Mesothelial cell of epicardium (in vitro differentiated cells): ENCODE measurements around the gene DOCK2. TPM values are rescaled to one million over a fixed set of nuclear protein-coding genes. Genes with fewer than 3 reads are reported as not detected.

Experiments
- DNase-seq, 2 experiments: peaks; one replicate each; pipeline ENCODE4 v3.0.0; 2021; ENCODE audit warnings: low spot score in 2 of 2; ENCODE audit not compliant: unreplicated experiment in 2 of 2
- H3K27ac Mint-ChIP-seq: 2 replicates; pipeline ENCODE4 v1.8.0; 2021; ENCODE audit warnings: mixed read lengths
- H3K27me3 Mint-ChIP-seq: 2 replicates; pipeline ENCODE4 v1.8.0; 2021; ENCODE audit warnings: low read depth, mixed read lengths
- H3K36me3 Mint-ChIP-seq: 2 replicates; pipeline ENCODE4 v1.8.0; 2021; ENCODE audit warnings: mixed read lengths
- H3K4me1 Mint-ChIP-seq: 2 replicates; pipeline ENCODE4 v1.8.0; 2021; ENCODE audit warnings: mixed read lengths
- H3K4me3 Mint-ChIP-seq: 2 replicates; pipeline ENCODE4 v1.8.0; 2021; ENCODE audit warnings: mild to moderate bottlenecking, moderate library complexity, mixed read lengths
- H3K9me3 Mint-ChIP-seq: 2 replicates; pipeline ENCODE4 v1.8.0; 2021; ENCODE audit warnings: mixed read lengths
- CTCF ChIP-seq: fragments of 200-600 bp; sonication (generic); IDR thresholded peaks from one replicate; pipeline ENCODE4 v1.5.0; 2021; ENCODE audit warnings: antibody characterized with exemption; ENCODE audit not compliant: unreplicated experiment
- total RNA-seq: library from RNA; stranded (reverse); gene quantifications from 3 replicates; pipeline ENCODE4 v1.2.1, GENCODE V29; 2021

The DOCK2 gene
- total RNA-seq, 1 donor from 2014 or later = 0.25 TPM

- TF ChIP-seq CTCF = no peak
- Mint-ChIP-seq H3K27me3 (peaks cover 45% of the 10 kb centered on the region), H3K4me3 (no peak overlapping the region), H3K9me3 (no peaks in the 10 kb centered on the region), H3K27ac (no peak overlapping the region), H3K36me3 (no peaks in the 10 kb centered on the region), H3K4me1 (peaks cover 5% of the 10 kb centered on the region)
- DNase-seq = no peak
Observed at GRCh38 chr5:169772256-169772655, 135.2 kb downstream of the DOCK2 start.

GRCh38 chr5:169772688-169773087, 135.6 kb downstream of the DOCK2 start:
- DNase-seq = no peak
- Mint-ChIP-seq H3K4me3 (no peak overlapping the region), H3K9me3 (no peaks in the 10 kb centered on the region), H3K4me1 (peaks cover 5% of the 10 kb centered on the region), H3K27ac (no peak overlapping the region), H3K27me3 (peaks cover 42% of the 10 kb centered on the region), H3K36me3 (no peaks in the 10 kb centered on the region)
- no peak for TF ChIP-seq CTCF

- TF ChIP-seq CTCF = no peak
- Mint-ChIP-seq H3K4me3 (no peak overlapping the region), H3K4me1 (peaks cover 5% of the 10 kb centered on the region), H3K27ac (no peak overlapping the region), H3K36me3 (no peaks in the 10 kb centered on the region), H3K9me3 (no peaks in the 10 kb centered on the region), H3K27me3 (peaks cover 38% of the 10 kb centered on the region)
- DNase-seq = no peak
Observed at GRCh38 chr5:169777159-169777558, 140.1 kb downstream of the DOCK2 start.

- no peaks in the 10 kb centered on the region for H3K36me3 Mint-ChIP-seq
Observed at GRCh38 chr5:169778622-169779596, 141.8 kb downstream of the DOCK2 start.

More at GRCh38 chr5:169778622-169779596, 141.8 kb downstream of the DOCK2 start:
- H3K9me3 Mint-ChIP-seq = no peaks in the 10 kb centered on the region
- H3K4me3 Mint-ChIP-seq = no peak overlapping the region
- no peak for TF ChIP-seq CTCF
- no peak for DNase-seq
- no peak overlapping the region for H3K27ac Mint-ChIP-seq
- H3K27me3 Mint-ChIP-seq = peaks cover 31% of the 10 kb centered on the region
- no peaks in the 10 kb centered on the region for H3K4me1 Mint-ChIP-seq
